ENCODE results near the gene TPX2. TPM values are rescaled to one million over a fixed set of nuclear protein-coding genes. Genes with fewer than 3 reads are reported as not detected.

TPX2 gene
- polyA plus RNA-seq, 1 donor (not counting 4 experiments of a cell fraction or from before 2014, with no cell fraction given) = 31.5 TPM

GRCh38 chr20:31817461-31817860, 78.4 kb downstream of the TPX2 start:
- Histone ChIP-seq H3K9ac (ENCODE audit: control insufficient read depth, extremely low read depth, insufficient read depth, low read length) (no peak overlapping the region), H3K9me1 (ENCODE audit: control insufficient read depth, extremely low read depth, insufficient read depth, low read length) (no peaks in the 10 kb centered on the region), H3K36me3 (ENCODE audit: control insufficient read depth in 2 of 2, extremely low read depth in 1 of 2, insufficient read depth in 2 of 2, low read length in 2 of 2) (no peaks in the 10 kb centered on the region), H4K20me1 (ENCODE audit: control insufficient read depth, extremely low read depth, insufficient read depth, low read length) (no peaks in the 10 kb centered on the region), H3K27ac (ENCODE audit: control insufficient read depth, insufficient read depth, low read length) (no peak overlapping the region), H3K27me3 (ENCODE audit: control insufficient read depth, extremely low read depth, insufficient read depth, low read length) (peaks cover 4% of the 10 kb centered on the region), H2AFZ (ENCODE audit: control insufficient read depth, low read length) (no peak overlapping the region), H3K4me3 (ENCODE audit: control insufficient read depth in 2 of 3, extremely low read depth in 1 of 3, insufficient read depth in 2 of 3, low read depth in 1 of 3, low read length in 3 of 3) (no peak overlapping the region), H3K79me2 (ENCODE audit: control insufficient read depth, insufficient read depth, low read length) (no peaks in the 10 kb centered on the region), H3K4me1 (ENCODE audit: control insufficient read depth, extremely low read depth, insufficient read depth, low read length) (no peaks in the 10 kb centered on the region), H3K4me2 (ENCODE audit: control insufficient read depth, extremely low read depth, insufficient read depth, low read depth, low read length) (no peak overlapping the region), H3K9me3 (ENCODE audit: control insufficient read depth, low read depth, low read length) (no peaks in the 10 kb centered on the region)
- no peak for FAIRE-seq
- no peak for DNase-seq (ENCODE audit: low read depth, low spot score)
- dilution Hi-C loops (cut with MboI; ENCODE audit: extremely low pct_ligation_motif_present, low sequenced_read_pairs) = no loop called here
- TF ChIP-seq EZH2 (IDR thresholded peaks at IDR 0.05; ENCODE audit: low read length) = no peak
- TF ChIP-seq, protein P1, sequence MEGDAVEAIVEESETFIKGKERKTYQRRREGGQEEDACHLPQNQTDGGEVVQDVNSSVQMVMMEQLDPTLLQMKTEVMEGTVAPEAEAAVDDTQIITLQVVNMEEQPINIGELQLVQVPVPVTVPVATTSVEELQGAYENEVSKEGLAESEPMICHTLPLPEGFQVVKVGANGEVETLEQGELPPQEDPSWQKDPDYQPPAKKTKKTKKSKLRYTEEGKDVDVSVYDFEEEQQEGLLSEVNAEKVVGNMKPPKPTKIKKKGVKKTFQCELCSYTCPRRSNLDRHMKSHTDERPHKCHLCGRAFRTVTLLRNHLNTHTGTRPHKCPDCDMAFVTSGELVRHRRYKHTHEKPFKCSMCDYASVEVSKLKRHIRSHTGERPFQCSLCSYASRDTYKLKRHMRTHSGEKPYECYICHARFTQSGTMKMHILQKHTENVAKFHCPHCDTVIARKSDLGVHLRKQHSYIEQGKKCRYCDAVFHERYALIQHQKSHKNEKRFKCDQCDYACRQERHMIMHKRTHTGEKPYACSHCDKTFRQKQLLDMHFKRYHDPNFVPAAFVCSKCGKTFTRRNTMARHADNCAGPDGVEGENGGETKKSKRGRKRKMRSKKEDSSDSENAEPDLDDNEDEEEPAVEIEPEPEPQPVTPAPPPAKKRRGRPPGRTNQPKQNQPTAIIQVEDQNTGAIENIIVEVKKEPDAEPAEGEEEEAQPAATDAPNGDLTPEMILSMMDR (optimal IDR thresholded peaks at IDR 0.05 in 1 of 3, IDR thresholded peaks at IDR 0.05 in 1 of 3, conservative IDR thresholded peaks at IDR 0.05 in 1 of 3; ENCODE audit: extremely low read depth in 1 of 3, insufficient read depth in 2 of 3, low read length in 3 of 3) = no peak

DNA sequence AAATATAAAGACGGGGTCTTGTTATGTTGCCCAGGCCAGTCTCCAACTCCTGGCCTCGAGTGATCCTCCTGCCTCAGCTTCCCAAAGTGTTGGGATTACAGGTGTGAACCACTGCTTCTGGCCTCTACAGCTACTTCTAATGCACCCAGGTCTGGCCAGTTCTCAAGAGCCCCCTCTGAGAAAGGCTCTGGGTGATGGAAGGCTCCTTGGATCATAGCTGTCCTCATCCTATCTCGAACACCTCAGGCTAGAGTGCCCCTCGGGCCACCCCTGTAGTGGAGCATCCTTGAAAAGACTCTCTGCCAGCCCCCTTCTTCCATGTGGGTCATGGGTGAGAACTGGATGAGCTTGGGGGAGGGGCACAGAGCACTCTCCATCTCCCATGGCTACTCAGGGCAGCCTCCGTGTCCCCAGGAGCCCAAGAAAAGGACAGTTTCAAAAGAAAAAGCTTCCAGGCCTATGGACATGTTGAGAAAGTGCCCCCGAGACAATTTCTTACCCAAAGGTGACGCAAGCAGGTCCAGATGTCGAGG, 79.4 kb downstream of the TPX2 start:
- Histone ChIP-seq H3K4me1 (ENCODE audit: control insufficient read depth, extremely low read depth, insufficient read depth, low read length) (no peaks in the 10 kb centered on the region), H3K9me3 (ENCODE audit: control insufficient read depth, low read depth, low read length) (no peaks in the 10 kb centered on the region), H3K4me3 (ENCODE audit: control insufficient read depth in 2 of 3, extremely low read depth in 1 of 3, insufficient read depth in 2 of 3, low read depth in 1 of 3, low read length in 3 of 3) (no peak overlapping the region), H3K27ac (ENCODE audit: control insufficient read depth, insufficient read depth, low read length) (no peak overlapping the region), H3K27me3 (ENCODE audit: control insufficient read depth, extremely low read depth, insufficient read depth, low read length) (peaks cover 4% of the 10 kb centered on the region), H3K36me3 (ENCODE audit: control insufficient read depth in 2 of 2, extremely low read depth in 1 of 2, insufficient read depth in 2 of 2, low read length in 2 of 2) (no peaks in the 10 kb centered on the region), H3K79me2 (ENCODE audit: control insufficient read depth, insufficient read depth, low read length) (no peaks in the 10 kb centered on the region), H3K9ac (ENCODE audit: control insufficient read depth, extremely low read depth, insufficient read depth, low read length) (no peak overlapping the region), H3K4me2 (ENCODE audit: control insufficient read depth, extremely low read depth, insufficient read depth, low read depth, low read length) (no peak overlapping the region), H2AFZ (ENCODE audit: control insufficient read depth, low read length) (no peak overlapping the region), H4K20me1 (ENCODE audit: control insufficient read depth, extremely low read depth, insufficient read depth, low read length) (no peaks in the 10 kb centered on the region), H3K9me1 (ENCODE audit: control insufficient read depth, extremely low read depth, insufficient read depth, low read length) (no peaks in the 10 kb centered on the region)
- DNase-seq (ENCODE audit: low read depth, low spot score) = no peak
- TF ChIP-seq EZH2 (IDR thresholded peaks at IDR 0.05; ENCODE audit: low read length) = no peak
- TF ChIP-seq, protein P1 (optimal IDR thresholded peaks at IDR 0.05 in 1 of 3, IDR thresholded peaks at IDR 0.05 in 1 of 3, conservative IDR thresholded peaks at IDR 0.05 in 1 of 3; ENCODE audit: extremely low read depth in 1 of 3, insufficient read depth in 2 of 3, low read length in 3 of 3) = no peak
- FAIRE-seq = no peak
- dilution Hi-C loops (cut with MboI; ENCODE audit: extremely low pct_ligation_motif_present, low sequenced_read_pairs) = no loop called here

Data from keratinocyte (primary cell).